ENCODE measurements around the gene USP6. TPM values are rescaled to one million over a fixed set of nuclear protein-coding genes. Genes with fewer than 3 reads are reported as not detected.
"Not testable (repeated sequence)": the region's sequence is repeated elsewhere in the genome, so short reads cannot be mapped to it uniquely, and the experiment has no call there.

The USP6 gene
- total and polyA plus RNA-seq, 10 of the 15 experiments (the other 5 are each of a cell fraction or from before 2014, with no cell fraction given), result under 0.01 to 0.39 (median 0.10) TPM; not detected in 2

GRCh38 chr17:5211458-5211857, 95.6 kb downstream of the USP6 start:
- Histone ChIP-seq H4K20me1 (ENCODE audit: control insufficient read depth, insufficient read depth) (no peaks in the 10 kb centered on the region), H3K4me3 (no peak overlapping the region), H3K27me3 (replicated peaks in 1 of 2; ENCODE audit: control insufficient read depth in 2 of 2, insufficient read depth in 2 of 2, low read length in 1 of 2) (no peaks in the 10 kb centered on the region), H3K79me2 (ENCODE audit: control insufficient read depth, insufficient read depth, low read length) (no peaks in the 10 kb centered on the region; the same call in none of the 2 replicates), H3K9me3 (replicated peaks; ENCODE audit: control insufficient read depth, insufficient read depth, low read length) (no peaks in the 10 kb centered on the region; the same call in 2 of the 3 replicates), H3K36me3 (ENCODE audit: control insufficient read depth in 2 of 2, insufficient read depth in 2 of 2, low read length in 1 of 2) (peaks cover 9 to 21% of the 10 kb centered on the region in 2 experiments), H3K4me1 (ENCODE audit: control insufficient read depth, insufficient read depth, low read length) (peaks cover 50% of the 10 kb centered on the region), H2AFZ (ENCODE audit: control insufficient read depth, low read depth, low read length) (no peak overlapping the region), H3K4me2 (ENCODE audit: control insufficient read depth, insufficient read depth) (peak overlapping the region; percentile 61), H3K27ac (ENCODE audit: control insufficient read depth, insufficient read depth) (peak overlapping the region; percentile 88), H3K9ac (ENCODE audit: control insufficient read depth, insufficient read depth, low read length) (no peak overlapping the region; the same call in 1 of the 2 replicates)
- TF ChIP-seq TAF1 (IDR thresholded peaks at IDR 0.05; ENCODE audit: borderline replicate concordance, low read depth, low read length) (no peak), SIN3A (IDR thresholded peaks at IDR 0.05; ENCODE audit: low read depth, low read length) (no peak), IKZF2 (IDR thresholded peaks at IDR 0.05) (no peak), MAX (IDR thresholded peaks at IDR 0.05; ENCODE audit: low read depth, low read length) (no peak), CBX5 (IDR thresholded peaks at IDR 0.05; ENCODE audit: low read depth) (no peak), SPI1 (IDR thresholded peaks at IDR 0.05; ENCODE audit: borderline replicate concordance, insufficient read depth, low read depth, low read length) (peak; percentile 43; the same call in 1 of the 2 replicates), SREBF2 (IDR thresholded peaks at IDR 0.05; ENCODE audit: low read length) (no peak)
- TF ChIP-seq, protein P1, sequence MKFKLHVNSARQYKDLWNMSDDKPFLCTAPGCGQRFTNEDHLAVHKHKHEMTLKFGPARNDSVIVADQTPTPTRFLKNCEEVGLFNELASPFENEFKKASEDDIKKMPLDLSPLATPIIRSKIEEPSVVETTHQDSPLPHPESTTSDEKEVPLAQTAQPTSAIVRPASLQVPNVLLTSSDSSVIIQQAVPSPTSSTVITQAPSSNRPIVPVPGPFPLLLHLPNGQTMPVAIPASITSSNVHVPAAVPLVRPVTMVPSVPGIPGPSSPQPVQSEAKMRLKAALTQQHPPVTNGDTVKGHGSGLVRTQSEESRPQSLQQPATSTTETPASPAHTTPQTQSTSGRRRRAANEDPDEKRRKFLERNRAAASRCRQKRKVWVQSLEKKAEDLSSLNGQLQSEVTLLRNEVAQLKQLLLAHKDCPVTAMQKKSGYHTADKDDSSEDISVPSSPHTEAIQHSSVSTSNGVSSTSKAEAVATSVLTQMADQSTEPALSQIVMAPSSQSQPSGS (IDR thresholded peaks at IDR 0.05; ENCODE audit: low read length), result no peak
- ChIA-PET CTCF (interaction anchor here (1.3 to 3.1 kb wide), 6 partner anchors 10 to 24 kb away, joined by 4 to 11 read pairs (median 8); partner anchors contain the start of gene SCIMP), RAD21 (ENCODE audit: unreplicated experiment) (interaction anchor here (0.8 to 4.1 kb wide), 5 partner anchors 13 to 30 kb away, joined by 3 to 49 read pairs (median 10); no protein-coding TSS in a partner anchor), POLR2A (interaction anchor here (0.6 to 3.4 kb wide), 10 partner anchors 8 to 91 kb away, joined by 3 to 52 read pairs (median 5); no protein-coding TSS in a partner anchor), SMC1A (ENCODE audit: uncharacterized antibody, unreplicated experiment) (interaction anchor here (0.9 to 5.7 kb wide), 6 partner anchors 11 to 30 kb away, joined by 3 to 57 read pairs (median 8); no protein-coding TSS in a partner anchor)
- no peak; the same call in 1 of the 3 replicates for ATAC-seq
- 59% methylated on average over 7 of the region's 7 CpGs for WGBS (ENCODE audit: insufficient coverage, insufficient replicate concordance, low lambda C conversion rate, missing lambda C conversion rate)
- in situ Hi-C loops (cut with MboI) (loop anchor here (25.0 kb wide), 1 partner anchor 1499 kb away; the partner anchor contains the start of gene HASPIN), intact Hi-C loops (cut with micrococcal nuclease; ENCODE audit: unreplicated experiment) (no loop called here)
- no TSS peak for BruUV-seq (replicated peaks)
- FAIRE-seq, result no peak
- DNase-seq (ENCODE audit: low read depth, low spot score), result no peak

DNA sequence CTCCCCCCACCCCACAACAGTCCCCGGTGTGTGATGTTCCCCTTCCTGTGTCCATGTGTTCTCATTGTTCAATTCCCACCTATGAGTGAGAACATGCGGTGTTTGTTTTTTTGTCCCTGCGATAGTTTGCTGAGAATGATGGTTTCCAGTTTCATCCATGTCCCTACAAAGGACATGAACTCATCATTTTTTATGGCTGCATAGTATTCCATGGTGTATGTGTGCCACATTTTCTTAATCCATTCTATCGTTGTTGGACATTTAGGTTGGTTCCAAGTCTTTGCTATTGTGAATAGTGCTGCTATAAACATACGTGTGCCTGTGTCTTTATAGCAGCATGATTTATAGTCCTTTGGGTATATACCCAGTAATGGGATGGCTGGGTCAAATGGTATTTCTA, 101.7 kb downstream of the USP6 start:
- RAD21 ChIA-PET (ENCODE audit: unreplicated experiment); H3K79me2 ChIP-seq (ENCODE audit: control insufficient read depth, insufficient read depth, low read length); BruUV-seq (replicated peaks); H3K9me3 ChIP-seq (replicated peaks; ENCODE audit: control insufficient read depth, insufficient read depth, low read length); FAIRE-seq; ATAC-seq; H3K4me3 ChIP-seq; H3K4me2 ChIP-seq (ENCODE audit: control insufficient read depth, insufficient read depth); H3K27me3 ChIP-seq (replicated peaks in 1 of 2; ENCODE audit: control insufficient read depth in 2 of 2, insufficient read depth in 2 of 2, low read length in 1 of 2); H3K9ac ChIP-seq (ENCODE audit: control insufficient read depth, insufficient read depth, low read length); H2AFZ ChIP-seq (ENCODE audit: control insufficient read depth, low read depth, low read length); POLR2A ChIA-PET; H3K27ac ChIP-seq (ENCODE audit: control insufficient read depth, insufficient read depth); DNase-seq (ENCODE audit: low read depth, low spot score); intact Hi-C loops (cut with micrococcal nuclease; ENCODE audit: unreplicated experiment); H4K20me1 ChIP-seq (ENCODE audit: control insufficient read depth, insufficient read depth): not testable (repeated sequence)
- Histone ChIP-seq H3K4me1 (ENCODE audit: control insufficient read depth, insufficient read depth, low read length) (peaks cover 33% of the 10 kb centered on the region), H3K36me3 (ENCODE audit: control insufficient read depth in 2 of 2, insufficient read depth in 2 of 2, low read length in 1 of 2) (peaks cover 8 to 39% of the 10 kb centered on the region in 2 experiments)
- WGBS (ENCODE audit: insufficient coverage, insufficient replicate concordance, low lambda C conversion rate, missing lambda C conversion rate), result 97% methylated on average over 3 of the region's 5 CpGs
- CTCF ChIA-PET, result interaction anchor here (1.2 to 1.8 kb wide), 3 partner anchors 11 to 26 kb away, joined by 3 read pairs; partner anchors contain the start of gene ZNF594
- in situ Hi-C loops (cut with MboI), result loop anchor here (25.0 kb wide), 1 partner anchor 1505 kb away; the partner anchor contains the start of gene HASPIN
- SMC1A ChIA-PET (ENCODE audit: uncharacterized antibody, unreplicated experiment), result interaction anchor here (1.6 kb wide), 1 partner anchor 17 kb away, joined by 5 read pairs; no protein-coding TSS in a partner anchor

Measured in GM12878 (cell line).